Spinal cord (tissue), 10 donors: ENCODE measurements around the gene THSD4. TPM values are rescaled to one million over a fixed set of nuclear protein-coding genes. Genes with fewer than 3 reads are reported as not detected.
"Not testable (repeated sequence)": the region's sequence is repeated elsewhere in the genome, so short reads cannot be mapped to it uniquely, and the experiment has no call there.

Source experiments
- DNase-seq, 6 donors: peaks; one replicate each; pipeline versions ENCODE4 v3.0.0 to v3.0.0-alpha.2; 2013 to 2015; ENCODE audit warnings: low spot score in 6 of 6, low read depth in 4 of 6
- H3K27ac ChIP-seq: one replicate; pipeline ENCODE4 v1.5.1; 2013; ENCODE audit warnings: low read depth, low read length, control low read depth
- H3K27me3 ChIP-seq: one replicate; pipeline ENCODE4 v1.6.1; 2013; ENCODE audit warnings: low read length; ENCODE audit not compliant: control insufficient read depth, insufficient read depth
- H3K36me3 ChIP-seq: one replicate; pipeline ENCODE4 v1.6.1; 2013; ENCODE audit warnings: low read length; ENCODE audit not compliant: control insufficient read depth, insufficient read depth
- H3K4me1 ChIP-seq: one replicate; pipeline ENCODE4 v1.6.1; 2013; ENCODE audit warnings: low read length; ENCODE audit not compliant: control insufficient read depth, insufficient read depth
- H3K4me3 ChIP-seq: one replicate; pipeline ENCODE4 v1.5.1; 2013; ENCODE audit warnings: low read depth, low read length, control low read depth
- H3K9me3 ChIP-seq: one replicate; pipeline ENCODE4 v1.6.1; 2013; ENCODE audit warnings: low read length; ENCODE audit not compliant: control insufficient read depth, insufficient read depth
- whole genome bisulfite sequencing: methylation state at CpG from one replicate; pipeline ENCODE4 v1.1.5; 2013; ENCODE audit warnings: missing lambda C conversion rate; ENCODE audit not compliant: insufficient coverage; 5-methylcytosine and 5-hydroxymethylcytosine counted together
- polyA plus RNA-seq, 2 donors: library from polyadenylated mRNA; unstranded; fragments of 120-200 nt; gene quantifications; one replicate each; pipeline ENCODE4 v1.2.1, GENCODE V29; 2013; ENCODE audit not compliant: insufficient read length in 2 of 2
- total RNA-seq, 2 donors: library from RNA; depleted of rRNA in 1 of 2; stranded (reverse); fragments of 120-200 nt in 1 of 2; fragments of >200 nt in 1 of 2; gene quantifications; one replicate each; pipeline versions ENCODE4 v1.2.3 to v1.2.4, GENCODE V29; 2013 to 2014
- donor health status: healthy.

Gene THSD4
- total and polyA plus RNA-seq, 4 donors: 18.2 to 127 (median 63.2) TPM

DNA sequence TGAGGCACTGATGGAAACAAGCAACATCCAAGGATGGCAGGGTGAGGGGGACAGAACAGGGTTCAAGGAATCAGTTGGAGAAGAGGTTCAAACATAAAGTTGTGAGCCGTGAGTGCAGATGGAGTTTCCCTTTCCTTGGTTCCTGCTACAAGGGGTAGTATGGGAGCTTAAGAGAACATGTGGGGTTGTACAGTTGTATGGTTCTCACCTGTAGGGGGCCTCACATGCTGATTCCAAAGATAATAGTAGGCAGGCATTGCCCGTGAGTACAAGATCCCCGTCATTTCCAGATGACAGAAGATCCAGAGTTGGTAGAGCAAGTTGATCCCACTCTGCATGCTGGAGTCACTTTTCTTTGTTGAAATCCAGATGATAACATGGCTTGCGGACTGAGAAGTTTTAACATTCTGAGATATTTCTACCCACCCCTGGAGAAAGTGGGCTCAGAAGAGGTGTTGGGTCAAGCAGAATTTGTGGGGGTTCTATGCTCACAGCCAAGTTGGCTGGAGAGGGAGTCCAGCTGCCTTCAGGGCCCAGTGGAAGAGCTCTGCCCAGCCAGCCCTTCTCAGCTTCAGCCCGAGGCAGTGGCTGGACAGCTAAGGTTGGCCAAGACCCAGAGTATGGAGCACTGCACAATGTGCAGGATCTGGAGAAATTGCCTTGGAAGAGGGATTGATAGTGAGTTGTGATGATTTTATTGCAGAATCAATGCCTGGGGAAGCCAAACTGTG is 141.8 kb downstream of the THSD4 start:
- Histone ChIP-seq H3K36me3 (no peaks in the 10 kb centered on the region), H3K27me3 (no peaks in the 10 kb centered on the region), H3K4me1 (no peaks in the 10 kb centered on the region), H3K4me3 (no peak overlapping the region), H3K27ac (no peak overlapping the region), H3K9me3 (no peaks in the 10 kb centered on the region)
- 87% methylated on average over 4 of the region's 5 CpGs for WGBS
- DNase-seq: no peak

GRCh38 chr15:71259866-71260265 is 144.6 kb downstream of the THSD4 start:
- H3K36me3 ChIP-seq: no peaks in the 10 kb centered on the region

GRCh38 chr15:71261418-71261817 is 146.1 kb downstream of the THSD4 start:
- H3K27me3 ChIP-seq: no peaks in the 10 kb centered on the region
- H3K4me3 ChIP-seq: no peak overlapping the region
- H3K27ac ChIP-seq: no peak overlapping the region
- peaks cover 1% of the 10 kb centered on the region for H3K9me3 ChIP-seq
- H3K4me1 ChIP-seq: no peaks in the 10 kb centered on the region
- no peaks in the 10 kb centered on the region for H3K36me3 ChIP-seq
- DNase-seq: no peak
- WGBS: no CpG with 5 or more reads among the region's 2 CpGs

More at GRCh38 chr15:71259866-71260265, 144.6 kb downstream of the THSD4 start:
- Histone ChIP-seq H3K27ac (no peak overlapping the region), H3K9me3 (peaks cover under 1% of the 10 kb centered on the region), H3K4me3 (no peak overlapping the region), H3K4me1 (no peaks in the 10 kb centered on the region), H3K27me3 (no peaks in the 10 kb centered on the region)
- WGBS: no CpG with 5 or more reads among the region's 2 CpGs
- DNase-seq: no peak

GRCh38 chr15:71261909-71262308 is 146.6 kb downstream of the THSD4 start:
- H3K4me1 ChIP-seq: no peaks in the 10 kb centered on the region
- H3K4me3 ChIP-seq: no peak overlapping the region
- no peak overlapping the region for H3K27ac ChIP-seq
- DNase-seq: no peak
- no peaks in the 10 kb centered on the region for H3K27me3 ChIP-seq
- no peaks in the 10 kb centered on the region for H3K36me3 ChIP-seq
- peaks cover 1% of the 10 kb centered on the region for H3K9me3 ChIP-seq
- 42% methylated on average over 2 of the region's 6 CpGs for WGBS

- H3K27ac ChIP-seq: no peak overlapping the region
- H3K27me3 ChIP-seq: no peaks in the 10 kb centered on the region
- H3K4me3 ChIP-seq: no peak overlapping the region
- peaks cover 1% of the 10 kb centered on the region for H3K9me3 ChIP-seq
- H3K36me3 ChIP-seq: no peaks in the 10 kb centered on the region
- no peak for DNase-seq
- no peaks in the 10 kb centered on the region for H3K4me1 ChIP-seq
- 0% methylated on average over 1 of the region's 3 CpGs for WGBS
These were observed 147.3 kb downstream of the THSD4 start for GRCh38 chr15:71262599-71262998.

- H3K27ac ChIP-seq, H3K4me3 ChIP-seq, H3K9me3 ChIP-seq, H3K36me3 ChIP-seq, H3K27me3 ChIP-seq, H3K4me1 ChIP-seq, DNase-seq: not testable (repeated sequence)
- WGBS: 65% methylated on average over 5 of the region's 11 CpGs
These were observed 150.3 kb downstream of the THSD4 start for GRCh38 chr15:71265606-71266005.

DNA sequence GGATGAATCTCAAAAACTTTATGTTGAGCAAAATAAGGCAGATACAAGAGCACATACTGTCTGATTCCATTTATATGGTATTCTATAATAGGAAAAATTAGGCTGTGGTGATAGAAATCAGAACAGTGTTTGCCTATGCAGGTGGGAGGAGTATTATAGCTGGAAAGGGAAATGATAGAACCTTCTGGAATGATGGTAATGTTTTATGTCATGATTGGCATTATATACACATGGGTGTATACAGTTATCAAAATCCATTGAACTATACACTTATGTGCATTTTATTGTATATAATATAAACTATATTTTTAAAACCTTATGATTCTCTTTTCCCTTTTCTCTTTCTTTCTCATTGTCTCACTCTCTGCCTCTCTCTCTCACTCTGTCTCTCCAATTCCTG is 156.1 kb downstream of the THSD4 start:
- Histone ChIP-seq H3K9me3 (no peaks in the 10 kb centered on the region), H3K4me3 (no peak overlapping the region), H3K36me3 (no peaks in the 10 kb centered on the region), H3K4me1 (no peaks in the 10 kb centered on the region), H3K27me3 (no peaks in the 10 kb centered on the region), H3K27ac (no peak overlapping the region)
- no peak for DNase-seq

DNA sequence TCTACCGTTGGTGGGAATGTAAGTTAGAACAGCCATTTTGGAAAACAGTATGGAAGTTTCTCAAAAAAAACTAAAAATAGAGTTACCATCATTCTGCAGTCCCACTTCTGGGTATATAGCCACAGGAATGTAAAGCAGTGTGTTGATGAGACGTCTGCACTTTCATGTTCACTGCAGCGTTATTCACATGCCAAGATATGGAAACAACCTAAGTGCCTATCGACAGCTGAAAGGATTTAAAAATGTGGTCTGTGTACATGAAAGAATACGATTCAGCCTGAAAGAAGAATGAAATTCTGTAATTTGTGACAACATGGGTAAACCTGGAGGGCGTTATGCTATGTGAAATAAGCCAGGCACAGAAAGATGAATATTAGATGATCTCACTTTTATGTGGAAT is 157.7 kb downstream of the THSD4 start:
- Histone ChIP-seq H3K4me1 (no peaks in the 10 kb centered on the region), H3K27ac (peak overlapping the region; percentile 6), H3K4me3 (no peak overlapping the region), H3K36me3 (no peaks in the 10 kb centered on the region), H3K9me3 (no peaks in the 10 kb centered on the region), H3K27me3 (no peaks in the 10 kb centered on the region)
- WGBS: 87% methylated on average over 6 of the region's 6 CpGs
- no peak for DNase-seq

DNA sequence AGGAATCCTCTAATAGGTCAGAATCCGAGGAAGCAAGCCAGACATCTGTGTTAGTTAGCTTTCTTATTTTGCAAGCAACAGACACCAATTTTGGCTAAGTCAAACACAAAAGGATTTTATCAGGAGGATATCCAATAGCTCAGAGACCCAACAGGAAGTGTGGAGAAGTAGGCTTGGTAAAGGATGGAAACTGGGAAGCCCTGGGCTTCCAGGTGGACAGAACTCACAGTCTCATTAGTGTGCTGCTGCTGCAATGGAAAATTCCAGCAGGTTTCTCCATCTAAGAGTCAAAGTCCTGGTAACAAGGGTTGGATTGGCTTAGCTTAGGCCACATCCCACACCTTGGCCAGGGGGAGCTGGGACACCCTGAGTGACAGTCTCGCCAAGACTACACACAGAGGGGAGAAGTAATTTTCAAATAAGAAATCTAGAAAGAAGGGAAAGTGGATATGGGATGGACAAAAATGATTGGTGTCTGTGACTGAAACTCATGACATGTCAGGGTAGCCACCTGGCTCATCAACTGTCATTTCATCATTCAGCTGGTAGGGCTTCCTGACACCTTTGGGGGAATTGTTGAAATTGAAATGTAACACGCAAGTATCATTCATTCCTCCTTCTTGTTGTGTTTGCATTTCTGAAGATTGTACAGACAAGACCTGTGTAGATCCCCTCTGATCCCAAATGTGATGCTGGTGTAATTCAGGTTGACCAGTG is 158.6 kb downstream of the THSD4 start:
- WGBS: 100% methylated on average over 2 of the region's 3 CpGs

DNA sequence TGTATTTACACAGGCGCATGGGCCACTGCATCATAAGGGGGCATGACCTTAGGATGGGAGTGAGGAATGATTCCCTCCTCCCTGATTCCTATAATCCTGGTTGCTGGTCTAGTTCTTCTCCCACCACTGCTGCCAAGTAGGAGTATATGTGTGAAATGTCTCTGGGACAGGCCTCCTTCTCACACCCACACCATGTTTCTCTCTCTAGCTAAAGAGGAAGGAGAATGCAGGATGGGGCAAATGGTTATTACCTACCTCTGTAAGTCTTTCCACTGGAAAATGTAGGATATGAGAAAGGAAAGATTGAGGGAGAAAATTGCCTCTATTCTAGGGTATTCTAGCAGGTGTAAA is 159.2 kb downstream of the THSD4 start:
- no peaks in the 10 kb centered on the region for H3K36me3 ChIP-seq
- no CpG with 5 or more reads among the region's 1 CpG for WGBS
- H3K27me3 ChIP-seq: no peaks in the 10 kb centered on the region
- H3K4me1 ChIP-seq: no peaks in the 10 kb centered on the region
- H3K9me3 ChIP-seq: no peaks in the 10 kb centered on the region
- peak overlapping the region; percentile 51 for H3K27ac ChIP-seq
- DNase-seq: no peak
- no peak overlapping the region for H3K4me3 ChIP-seq

More for the DNA sequence above, 158.6 kb downstream of the THSD4 start:
- Histone ChIP-seq H3K4me3 (no peak overlapping the region), H3K4me1 (no peaks in the 10 kb centered on the region), H3K27me3 (no peaks in the 10 kb centered on the region), H3K27ac (peak overlapping the region; percentile 51), H3K9me3 (no peaks in the 10 kb centered on the region), H3K36me3 (no peaks in the 10 kb centered on the region)
- DNase-seq: no peak
